GM12891 (cell line): ENCODE measurements around the gene RIMBP2.

Experiments
- POLR2A ChIP-seq: IDR thresholded peaks from 2 replicates; pipeline ENCODE4 v1.6.1; 2011; ENCODE audit warnings: low read depth, low read length, control low read depth
- POLR2AphosphoS5 ChIP-seq: IDR thresholded peaks from 2 replicates; pipeline ENCODE4 v1.6.1; 2011; ENCODE audit warnings: low read depth, low read length, control low read depth
- TAF1 ChIP-seq: IDR thresholded peaks from 2 replicates; pipeline ENCODE4 v1.6.1; 2011; ENCODE audit warnings: low read depth, low read length, control low read depth

DNA sequence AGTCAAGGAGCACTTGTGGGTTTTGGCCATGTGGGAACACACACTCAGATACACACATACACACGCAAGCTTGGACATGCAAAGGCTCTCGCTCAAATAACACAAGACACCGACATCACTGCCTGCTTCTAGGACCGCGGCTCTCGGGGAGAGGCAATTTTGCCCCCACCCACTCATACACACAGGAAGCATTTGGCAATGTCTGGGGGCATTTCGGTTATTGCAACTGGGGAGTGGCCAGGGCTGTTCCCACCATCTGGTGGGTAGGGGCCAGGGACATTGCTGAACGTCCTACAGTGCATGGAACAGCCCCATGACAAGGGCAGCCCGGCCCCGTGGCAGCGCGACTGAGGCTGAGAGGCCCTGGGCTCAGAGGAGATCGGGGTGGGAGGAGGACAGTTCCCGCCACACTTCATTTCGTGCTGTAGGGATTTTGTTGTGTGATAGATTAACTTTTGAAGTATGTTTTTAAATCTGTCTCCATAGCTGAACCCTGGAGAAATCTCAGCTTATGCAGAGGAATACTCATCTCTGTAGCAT is 35.6 kb downstream of the RIMBP2 start:
- TF ChIP-seq TAF1 = no peak
- no peak for TF ChIP-seq POLR2A
- TF ChIP-seq POLR2AphosphoS5 = no peak
